HuH-7.5 (cell line): ENCODE data around the gene RNU7-1.

ENCODE experiments used
- DNase-seq: peaks from one replicate; pipeline ENCODE4 v3.0.0; 2011; ENCODE audit warnings: low spot score

RNU7-1 gene

GRCh38 chr12:6953442-6954315, 10.1 kb downstream of the RNU7-1 start:
- no peak for DNase-seq

- no peak for DNase-seq
Measured at GRCh38 chr12:6954316-6955107, 10.9 kb downstream of the RNU7-1 start.

DNA sequence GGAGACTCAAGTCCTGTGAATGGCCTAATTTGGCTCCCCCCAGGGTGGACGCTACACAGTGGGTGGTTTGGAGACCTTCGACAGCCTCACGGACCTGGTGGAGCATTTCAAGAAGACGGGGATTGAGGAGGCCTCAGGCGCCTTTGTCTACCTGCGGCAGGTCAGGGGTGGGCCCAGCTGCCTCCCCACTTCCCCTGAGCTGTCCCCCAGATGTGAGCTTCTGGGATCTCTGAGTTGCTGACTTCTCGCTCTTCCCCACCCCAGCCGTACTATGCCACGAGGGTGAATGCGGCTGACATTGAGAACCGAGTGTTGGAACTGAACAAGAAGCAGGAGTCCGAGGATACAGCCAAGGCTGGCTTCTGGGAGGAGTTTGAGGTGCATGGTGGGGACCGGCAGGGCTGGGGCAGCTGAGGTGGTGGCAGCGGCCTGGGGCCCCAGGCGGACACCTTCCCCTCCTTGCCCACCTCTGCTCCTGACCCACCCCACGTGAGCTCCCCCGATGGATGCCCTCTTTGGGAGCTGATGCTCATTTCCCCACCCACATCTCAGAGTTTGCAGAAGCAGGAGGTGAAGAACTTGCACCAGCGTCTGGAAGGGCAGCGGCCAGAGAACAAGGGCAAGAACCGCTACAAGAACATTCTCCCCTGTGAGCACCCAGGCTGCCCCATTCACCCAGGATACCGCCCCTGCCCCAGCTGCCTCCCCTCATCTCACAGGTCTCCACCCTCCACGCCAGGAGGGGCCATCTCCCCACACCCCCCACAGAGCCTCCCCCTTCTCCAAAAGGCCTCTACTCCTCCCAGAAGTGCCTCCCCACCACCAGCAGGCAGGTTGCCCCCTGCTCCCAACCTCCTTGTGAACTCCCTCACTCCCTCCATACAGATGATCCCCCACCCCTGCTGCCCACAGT, 11.7 kb downstream of the RNU7-1 start:
- no peak for DNase-seq

- no peak for DNase-seq
Measured at GRCh38 chr12:6956021-6956727, 12.6 kb downstream of the RNU7-1 start.

DNA sequence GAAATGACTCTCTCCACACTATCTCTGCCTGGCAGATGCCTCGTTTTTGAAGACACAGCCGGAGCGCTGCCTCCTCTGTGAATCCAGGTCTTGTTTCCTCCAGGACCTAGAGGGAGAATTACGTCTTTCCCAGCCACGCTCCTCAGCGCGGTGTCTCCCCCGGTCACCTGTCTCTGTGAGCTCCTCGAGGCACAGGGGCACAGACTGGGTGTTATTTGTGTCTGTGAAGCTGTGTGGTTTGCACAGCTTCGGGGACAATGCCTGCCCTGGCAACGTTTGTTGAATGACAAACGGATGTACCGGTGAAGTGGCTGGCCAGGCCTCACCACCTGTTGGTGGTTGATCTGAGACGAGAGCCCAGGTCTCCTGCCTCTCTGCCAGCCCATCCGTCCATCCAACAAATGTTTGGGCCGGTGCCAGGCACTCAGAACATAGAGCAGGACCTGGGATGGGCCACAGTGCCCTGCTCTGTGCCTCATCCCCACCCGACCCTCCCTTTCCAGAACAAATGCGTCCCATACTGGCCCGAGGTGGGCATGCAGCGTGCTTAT, 13.6 kb downstream of the RNU7-1 start:
- no peak for DNase-seq

GRCh38 chr12:6957741-6958608, 14.4 kb downstream of the RNU7-1 start:
- no peak for DNase-seq

DNA sequence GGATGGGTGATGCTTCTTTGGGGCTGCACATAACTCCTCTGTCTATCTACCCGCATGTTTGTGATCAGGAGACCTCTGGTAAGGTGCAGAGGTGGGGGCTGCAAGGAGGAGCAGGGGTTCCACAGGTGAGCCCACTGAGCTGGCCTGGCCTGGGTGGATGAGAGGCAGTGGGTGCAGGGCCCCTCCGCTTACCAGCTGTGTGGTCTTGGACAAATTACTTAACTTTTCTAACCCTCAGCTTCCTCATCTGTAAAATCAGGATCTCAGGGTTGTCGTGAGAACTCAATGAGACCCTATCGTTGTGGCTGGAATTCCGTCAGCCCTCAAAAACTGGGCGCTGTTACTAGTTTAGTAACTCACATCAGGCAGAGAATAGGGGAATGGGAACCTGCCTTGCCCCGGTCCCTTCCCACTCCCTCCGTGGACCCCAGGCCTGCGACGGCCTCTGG, 15.0 kb downstream of the RNU7-1 start:
- no peak for DNase-seq

DNA sequence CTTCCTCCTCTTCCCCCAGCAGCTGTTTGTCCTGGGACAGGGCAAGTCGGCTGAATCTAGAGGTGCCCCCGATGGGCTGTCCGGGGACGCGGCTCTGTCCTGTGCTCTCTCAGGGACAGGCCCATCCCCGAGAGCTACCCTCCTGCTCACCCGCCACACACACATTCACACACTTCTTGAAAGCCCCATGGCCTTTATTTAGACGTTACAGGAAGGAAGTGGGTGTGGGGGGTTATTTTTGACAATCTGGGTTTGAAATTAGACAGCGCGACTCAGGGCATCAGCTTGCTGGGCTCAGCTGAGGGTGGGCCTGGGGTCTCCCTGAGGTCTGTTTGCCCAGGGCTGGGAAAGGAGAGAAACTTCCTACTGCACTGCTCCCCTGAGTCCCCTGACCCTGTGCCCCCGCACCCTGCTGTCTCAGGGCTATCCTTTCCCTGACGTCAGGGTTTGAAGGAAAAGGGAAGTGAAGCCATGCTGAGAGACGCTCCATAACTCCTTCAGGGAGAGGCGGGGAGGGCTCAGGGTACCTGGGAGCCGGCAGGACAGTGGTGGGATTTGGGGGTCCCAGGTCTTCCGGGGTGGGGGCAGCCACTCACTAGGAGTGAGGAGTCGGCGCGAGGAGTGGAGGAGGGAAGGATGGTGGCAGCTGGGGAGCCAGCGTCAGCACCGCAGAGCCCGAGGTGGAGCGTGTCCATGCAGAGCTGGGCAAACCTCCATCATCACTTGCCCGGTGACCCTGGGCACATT, 15.6 kb downstream of the RNU7-1 start:
- no peak for DNase-seq

DNA sequence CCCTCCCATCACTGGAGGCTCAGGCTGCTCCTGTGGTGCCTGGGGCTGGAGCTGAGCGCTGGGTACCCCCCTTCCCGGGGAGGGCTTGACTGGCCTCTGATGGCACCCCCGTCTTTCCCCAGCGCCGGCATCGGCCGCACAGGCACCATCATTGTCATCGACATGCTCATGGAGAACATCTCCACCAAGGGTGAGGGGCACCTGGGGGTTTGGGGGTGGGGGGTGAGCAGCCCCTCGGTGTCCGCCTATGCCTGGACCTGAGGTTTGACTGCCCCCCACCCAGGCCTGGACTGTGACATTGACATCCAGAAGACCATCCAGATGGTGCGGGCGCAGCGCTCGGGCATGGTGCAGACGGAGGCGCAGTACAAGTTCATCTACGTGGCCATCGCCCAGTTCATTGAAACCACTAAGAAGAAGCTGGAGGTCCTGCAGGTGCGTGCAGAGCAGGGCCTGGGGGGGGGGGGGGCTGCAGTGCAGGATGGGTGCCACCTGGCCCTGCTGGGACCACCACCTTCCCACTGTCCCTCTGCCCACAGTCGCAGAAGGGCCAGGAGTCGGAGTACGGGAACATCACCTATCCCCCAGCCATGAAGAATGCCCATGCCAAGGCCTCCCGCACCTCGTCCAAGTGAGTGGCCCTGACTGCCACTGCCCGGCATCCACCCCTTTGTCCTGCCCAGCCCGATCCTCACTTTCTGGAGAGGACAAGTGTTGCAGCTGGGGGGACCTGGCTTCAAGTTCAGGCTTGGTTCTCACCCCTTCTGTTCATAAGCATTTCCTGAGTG, 16.4 kb downstream of the RNU7-1 start:
- no peak for DNase-seq

DNA sequence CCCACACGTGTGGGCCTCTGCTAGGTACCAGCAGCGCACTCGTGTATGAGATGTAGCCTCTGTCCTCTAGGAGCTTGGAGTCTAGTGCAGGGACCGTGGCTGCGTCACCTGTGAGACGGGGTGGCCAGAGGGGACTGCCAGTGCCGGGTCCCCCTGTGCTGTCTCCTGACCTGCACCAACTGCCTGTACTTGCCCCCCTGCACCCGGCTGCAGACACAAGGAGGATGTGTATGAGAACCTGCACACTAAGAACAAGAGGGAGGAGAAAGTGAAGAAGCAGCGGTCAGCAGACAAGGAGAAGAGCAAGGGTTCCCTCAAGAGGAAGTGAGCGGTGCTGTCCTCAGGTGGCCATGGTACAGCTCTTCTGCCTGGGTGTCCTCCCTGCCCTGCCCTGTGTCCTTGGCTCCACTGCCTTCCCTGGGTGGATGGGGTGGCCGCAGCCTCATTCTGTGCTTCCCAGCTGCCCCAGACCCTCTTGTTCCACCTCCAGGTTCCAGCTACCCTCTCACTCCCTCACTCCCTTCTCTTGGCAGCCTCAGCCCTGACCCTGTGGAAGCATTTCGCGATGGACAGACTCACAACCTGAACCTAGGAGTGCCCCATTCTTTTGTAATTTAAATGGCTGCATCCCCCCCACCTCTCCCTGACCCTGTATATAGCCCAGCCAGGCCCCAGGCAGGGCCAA, 17.1 kb downstream of the RNU7-1 start:
- DNase-seq, result no peak

DNA sequence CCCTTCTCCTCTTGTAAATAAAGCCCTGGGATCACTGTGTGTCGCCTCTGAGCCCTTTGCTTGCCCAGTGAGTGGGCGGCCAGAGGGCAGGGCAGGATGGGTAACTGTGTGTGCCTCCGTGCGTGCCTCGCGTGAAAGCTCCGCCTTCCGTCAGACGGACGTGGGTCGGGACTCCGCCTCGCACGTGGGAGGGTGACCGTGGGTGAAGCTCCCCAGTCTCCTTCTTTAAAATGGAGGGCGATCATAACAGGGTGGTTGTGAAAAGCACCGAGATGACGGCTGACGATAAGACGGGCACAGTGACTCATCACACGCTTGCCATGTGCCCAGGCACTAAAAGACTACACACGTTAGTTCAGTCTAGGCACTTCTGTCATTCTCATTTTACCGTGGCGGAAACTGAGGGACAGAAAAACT, 17.7 kb downstream of the RNU7-1 start:
- no peak for DNase-seq

DNA sequence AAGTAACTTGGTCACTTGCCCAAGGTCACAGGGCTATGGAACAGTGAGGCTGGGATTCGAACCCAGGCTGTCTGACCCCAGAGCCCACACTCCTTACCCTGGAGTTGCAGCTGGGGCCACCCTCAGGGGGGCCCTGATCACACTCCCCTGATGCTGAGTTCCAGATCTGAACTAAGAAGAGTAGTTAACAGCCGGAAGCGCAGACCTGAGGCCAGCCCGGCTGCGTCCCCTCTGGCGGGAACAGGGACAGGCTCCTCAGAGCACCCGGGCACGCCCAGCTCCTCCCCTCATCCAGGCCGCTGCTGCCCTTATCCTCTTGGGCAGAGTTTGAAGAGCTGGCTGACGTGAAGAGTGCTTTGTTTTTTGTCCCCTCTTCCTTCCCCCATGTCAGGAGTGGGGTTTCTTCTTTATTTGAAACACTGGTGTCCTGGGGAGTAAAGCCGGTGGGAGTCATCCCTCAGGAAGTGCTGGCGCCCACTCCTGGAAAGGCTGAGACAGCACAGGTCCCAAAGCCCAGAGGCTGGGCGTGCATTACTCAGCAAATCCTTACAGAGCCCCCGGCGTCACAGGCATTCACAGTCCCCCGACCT, 18.2 kb downstream of the RNU7-1 start:
- DNase-seq, result peak; percentile 85

DNA sequence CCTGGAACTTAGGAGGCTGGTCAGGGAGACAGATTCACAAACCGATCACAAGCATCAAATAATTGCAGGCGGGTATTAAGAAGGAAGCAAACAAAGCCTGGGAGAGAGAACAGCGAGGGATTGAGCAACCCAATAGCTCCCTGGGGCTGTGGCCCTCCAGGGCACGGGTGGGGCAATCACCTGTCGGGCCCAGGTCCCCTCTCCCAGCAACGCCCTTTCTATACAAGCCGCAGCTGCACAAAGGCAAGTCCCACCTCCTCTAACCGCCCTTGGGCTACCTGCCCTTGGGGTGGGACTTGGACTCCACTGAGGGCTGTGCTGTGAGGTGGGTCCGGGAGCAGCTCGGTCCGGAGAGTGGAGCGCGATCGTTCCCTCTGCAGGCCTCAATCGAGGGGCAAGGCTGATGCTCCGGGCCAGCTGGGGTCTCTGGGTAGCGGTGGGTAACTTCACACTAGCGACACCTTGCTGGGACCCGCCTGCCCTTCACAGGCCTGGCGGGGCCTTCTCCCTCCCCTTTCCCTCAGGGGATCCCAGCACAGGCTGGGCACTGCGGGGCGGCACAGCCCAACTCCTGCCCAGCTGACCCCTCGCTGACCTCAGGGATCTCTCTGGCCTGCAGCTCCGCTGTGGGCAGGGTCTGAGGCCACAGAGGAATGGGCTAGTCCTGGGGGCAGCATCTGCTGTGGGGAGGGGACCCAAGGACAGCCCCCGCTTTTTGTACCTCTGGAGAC, 18.8 kb downstream of the RNU7-1 start:
- no peak for DNase-seq

- no peak for DNase-seq
Measured at GRCh38 chr12:6963016-6963731, 19.6 kb downstream of the RNU7-1 start.

GRCh38 chr12:6963791-6964413, 20.3 kb downstream of the RNU7-1 start:
- no peak for DNase-seq

GRCh38 chr12:6964605-6965025, 21.0 kb downstream of the RNU7-1 start:
- no peak for DNase-seq
